ENCODE measurements around the gene TJAP1. TPM values are rescaled to one million over a fixed set of nuclear protein-coding genes. Genes with fewer than 3 reads are reported as not detected.
"Not testable (repeated sequence)": the region's sequence is repeated elsewhere in the genome, so short reads cannot be mapped to it uniquely, and the experiment has no call there.

Gene TJAP1
- polyA plus RNA-seq, 3 donors: 28.9 to 29.6 (median 29.0) TPM

DNA sequence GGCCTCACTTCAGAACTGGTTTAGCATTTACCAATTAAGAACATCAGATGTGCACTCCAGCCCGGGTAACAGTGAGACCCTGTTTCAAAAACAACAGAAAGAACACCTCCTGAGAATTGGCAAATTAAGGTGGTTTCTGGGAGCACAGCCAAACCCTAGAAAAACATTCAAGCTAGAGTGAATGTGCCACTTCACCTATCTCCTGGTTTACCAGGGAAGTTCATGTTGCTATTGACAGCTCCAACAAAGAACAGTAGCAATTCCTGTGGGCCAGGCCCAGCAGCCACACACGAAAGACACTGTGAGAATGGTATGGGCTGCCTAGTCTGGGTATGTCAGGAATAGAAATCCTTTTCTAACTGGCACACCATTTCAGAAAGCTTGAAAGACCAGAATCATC lies 44.5 kb downstream of the TJAP1 start:
- no peak for DNase-seq (ENCODE audit: low read depth in 3 of 3, low spot score in 2 of 3)

DNA sequence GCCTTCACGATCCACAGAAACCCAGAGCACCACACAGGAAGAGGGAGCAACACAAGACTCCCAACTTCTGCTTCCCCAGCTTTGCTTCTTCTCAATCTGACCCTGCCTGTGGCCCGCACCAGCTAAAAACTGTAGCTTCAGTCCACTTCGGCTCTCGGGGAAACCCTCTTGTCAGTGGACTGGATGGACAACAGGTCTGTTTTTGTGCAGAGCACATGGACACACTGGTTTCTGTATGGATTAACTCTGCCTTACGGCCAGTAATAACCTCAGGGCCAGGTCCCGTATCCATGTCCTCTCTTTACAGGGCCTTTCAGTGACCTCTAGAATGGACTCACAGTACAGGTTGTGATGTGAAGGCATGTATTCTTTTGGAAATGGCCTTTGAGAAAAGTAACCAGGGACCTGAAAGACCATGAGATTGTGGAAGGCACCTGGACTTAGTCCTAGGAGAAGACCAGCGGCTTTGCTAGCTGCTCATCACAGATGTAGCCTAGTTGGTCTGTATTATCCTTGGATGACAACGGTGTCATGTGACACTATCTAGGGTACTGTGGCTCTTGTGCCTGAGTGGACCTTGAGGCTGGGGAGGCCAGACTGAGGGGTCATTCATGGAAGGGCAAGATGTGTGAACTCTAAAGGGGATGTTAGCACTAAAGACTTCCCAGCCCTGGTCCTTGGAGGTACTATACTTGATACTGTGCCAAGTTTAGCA lies 45.3 kb downstream of the TJAP1 start:
- DNase-seq (ENCODE audit: low read depth in 3 of 3, low spot score in 2 of 3): no peak

DNA sequence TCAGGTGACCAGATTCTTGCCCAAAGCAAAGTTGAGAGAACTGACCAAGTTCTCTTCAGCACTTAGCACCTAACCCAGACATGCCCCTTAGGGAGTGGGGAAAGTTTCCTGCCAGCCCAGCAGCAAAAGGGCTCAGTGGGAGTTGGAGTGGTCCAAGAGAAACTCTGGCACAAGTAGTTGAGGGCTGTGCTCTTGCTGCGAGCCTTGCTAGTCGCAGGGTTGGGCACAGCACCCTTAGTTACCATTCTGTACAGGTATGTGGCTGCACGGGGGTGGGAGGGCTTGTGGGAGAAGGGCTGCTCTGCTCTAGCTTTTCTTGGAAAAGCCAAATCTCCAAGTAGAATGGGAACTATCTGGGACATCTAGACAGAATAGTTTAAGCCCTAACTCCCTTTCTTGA lies 45.9 kb downstream of the TJAP1 start:
- DNase-seq (ENCODE audit: low read depth in 3 of 3, low spot score in 2 of 3): no peak

DNA sequence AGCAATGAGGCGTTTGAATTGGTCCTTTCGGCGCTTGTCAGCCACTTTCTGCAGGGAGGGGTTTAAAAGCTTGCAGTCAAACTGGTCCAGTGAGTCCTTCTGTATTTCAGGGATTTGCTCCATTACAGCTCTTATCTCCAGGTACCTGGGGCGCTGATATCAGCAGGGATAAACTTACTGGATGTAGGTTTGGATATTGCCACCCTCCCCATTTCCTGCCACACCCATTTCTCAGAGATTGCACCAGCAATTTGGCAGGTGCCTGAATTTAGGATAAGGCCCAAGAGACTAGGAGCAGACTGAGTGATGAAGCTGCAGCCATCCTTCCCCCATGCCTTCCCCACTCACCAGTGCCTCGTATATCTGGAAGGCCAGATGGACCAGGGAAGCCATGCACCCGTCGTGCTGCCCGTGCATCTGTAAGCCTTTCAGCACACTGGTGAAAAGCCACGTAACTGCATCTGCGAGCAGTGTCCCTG lies 47.2 kb downstream of the TJAP1 start:
- DNase-seq (ENCODE audit: low read depth in 3 of 3, low spot score in 2 of 3): no peak

DNA sequence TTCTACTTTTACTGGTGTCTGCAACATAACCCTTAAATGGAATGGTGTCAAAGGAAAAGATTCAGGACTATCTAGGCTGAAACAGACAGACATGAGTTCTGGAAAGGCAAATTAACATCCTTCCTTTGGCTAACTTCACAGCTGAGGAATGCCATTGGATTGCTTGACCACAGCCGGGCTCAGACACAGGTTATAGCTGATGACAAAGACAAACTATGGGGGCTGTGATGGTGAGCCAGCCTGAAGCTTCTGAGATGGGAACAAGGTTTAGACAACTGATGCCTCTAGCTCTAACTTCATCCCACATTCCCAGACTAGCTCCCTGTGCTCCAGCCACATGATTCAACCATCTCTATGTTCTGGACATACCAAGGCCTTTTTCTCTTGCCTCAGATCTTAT lies 54.8 kb downstream of the TJAP1 start:
- DNase-seq (ENCODE audit: low read depth in 3 of 3, low spot score in 2 of 3): no peak

DNA sequence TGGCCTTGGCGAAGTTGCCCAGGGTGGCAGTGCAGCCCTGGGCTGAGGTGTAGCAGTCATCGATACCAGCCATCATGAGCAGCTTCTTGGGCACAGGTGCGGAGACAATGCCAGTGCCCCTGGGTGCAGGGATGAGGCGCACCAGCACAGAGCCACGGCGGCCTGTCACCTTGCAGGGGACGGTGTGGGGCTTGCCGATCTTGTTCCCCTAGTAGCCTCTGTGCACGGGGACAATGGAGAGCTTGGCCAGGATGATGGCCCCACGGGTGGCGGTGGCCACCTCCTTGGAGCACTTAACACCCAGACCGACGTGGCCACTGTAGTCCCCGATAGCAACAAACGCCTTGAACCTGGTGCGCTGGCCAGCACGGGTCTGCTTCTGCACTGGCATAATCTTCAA lies 61.6 kb downstream of the TJAP1 start:
- DNase-seq (ENCODE audit: low read depth in 3 of 3, low spot score in 2 of 3): not testable (repeated sequence)

DNA sequence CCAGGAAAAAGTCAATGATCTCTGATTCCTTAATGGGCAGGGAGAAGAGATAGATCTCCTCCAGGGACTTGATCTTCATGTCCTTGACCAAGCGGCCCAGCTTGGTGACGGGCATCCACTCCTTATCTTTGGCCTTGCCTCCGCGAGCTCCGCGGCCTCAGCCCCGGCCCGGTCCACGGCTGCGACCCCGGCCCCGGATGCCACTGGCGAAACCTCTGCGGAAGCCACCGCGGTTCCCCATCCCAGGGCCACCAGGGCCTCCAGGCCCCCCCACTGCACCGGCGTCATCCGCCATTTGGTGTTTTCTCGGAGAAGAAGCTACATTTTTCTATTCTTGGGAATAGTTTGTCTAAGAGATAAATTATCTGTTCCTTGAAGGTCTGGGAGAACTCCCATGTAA lies 62.0 kb downstream of the TJAP1 start:
- not testable (repeated sequence) for DNase-seq (ENCODE audit: low read depth in 3 of 3, low spot score in 2 of 3)

DNA sequence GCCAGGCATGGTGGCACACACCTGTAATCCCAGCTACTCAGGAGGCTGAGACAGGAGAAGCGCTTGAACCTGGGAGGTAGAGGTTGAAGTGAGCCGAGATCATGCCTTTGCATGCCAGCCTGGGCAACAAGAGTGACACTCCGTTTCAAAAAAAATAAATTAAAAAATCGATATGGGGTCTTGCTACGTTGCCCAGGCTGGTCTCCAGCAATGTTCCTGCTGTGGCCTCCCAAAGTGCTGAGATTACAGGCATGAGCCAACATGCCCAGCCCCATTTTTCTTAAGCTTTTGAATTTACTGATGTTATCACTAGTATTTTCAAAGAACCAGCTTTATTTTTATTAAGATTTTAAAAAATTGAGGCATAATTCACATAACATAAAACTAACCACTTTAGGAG lies 63.1 kb downstream of the TJAP1 start:
- DNase-seq (ENCODE audit: low read depth in 3 of 3, low spot score in 2 of 3): no peak

DNA sequence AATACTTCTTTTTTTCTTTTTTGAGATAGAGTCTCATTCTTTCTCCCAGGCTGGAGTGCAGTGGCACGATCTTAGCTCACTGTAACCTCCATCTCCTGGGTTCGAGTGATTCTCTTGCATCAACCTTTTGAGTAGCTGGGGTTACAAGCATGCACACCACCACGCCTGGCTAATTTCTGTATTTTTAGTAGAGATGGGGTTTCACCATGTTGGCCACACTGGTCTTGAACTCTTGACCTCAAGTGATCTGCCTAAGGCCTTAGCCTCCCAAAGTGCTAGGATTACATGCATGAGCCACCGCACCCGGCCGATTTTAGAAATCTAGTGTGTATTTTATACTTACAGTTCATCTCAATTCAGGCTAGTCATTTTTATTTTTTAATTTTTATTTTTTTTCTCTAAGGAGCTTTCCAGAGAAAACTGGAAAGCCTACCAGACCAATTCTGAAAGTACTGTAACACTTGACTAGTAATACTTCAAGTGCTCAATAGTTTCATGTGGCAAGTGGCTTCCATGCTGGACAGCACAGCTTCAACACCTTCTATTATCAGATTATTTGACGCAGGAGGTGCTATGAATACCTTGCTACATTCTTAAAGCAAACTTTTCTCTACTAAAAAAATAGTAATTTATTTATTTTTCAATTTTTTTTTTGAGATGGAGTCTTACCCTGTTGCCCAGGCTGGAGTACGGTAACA lies 64.6 kb downstream of the TJAP1 start:
- DNase-seq (ENCODE audit: low read depth in 3 of 3, low spot score in 2 of 3): no peak

DNA sequence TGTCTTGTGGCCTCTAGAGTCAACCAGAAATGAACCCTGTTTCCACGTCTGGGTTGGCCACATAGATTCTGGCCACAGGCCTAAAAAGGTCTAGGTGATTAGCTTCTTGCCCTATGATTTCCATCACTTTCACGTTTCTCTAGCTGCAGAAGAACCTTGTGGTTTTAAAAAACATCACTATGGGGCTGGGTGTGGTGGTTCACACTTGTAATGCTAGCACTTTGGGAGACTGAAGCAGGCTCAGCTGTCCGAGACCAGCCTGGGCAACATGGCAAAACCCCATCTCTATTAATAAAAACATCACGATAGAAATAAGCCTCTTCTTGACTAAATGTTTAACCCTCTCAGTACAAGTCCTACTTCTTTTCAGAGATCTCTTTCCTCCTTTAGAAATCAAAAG lies 67.1 kb downstream of the TJAP1 start:
- DNase-seq (ENCODE audit: low read depth in 3 of 3, low spot score in 2 of 3): no peak

DNA sequence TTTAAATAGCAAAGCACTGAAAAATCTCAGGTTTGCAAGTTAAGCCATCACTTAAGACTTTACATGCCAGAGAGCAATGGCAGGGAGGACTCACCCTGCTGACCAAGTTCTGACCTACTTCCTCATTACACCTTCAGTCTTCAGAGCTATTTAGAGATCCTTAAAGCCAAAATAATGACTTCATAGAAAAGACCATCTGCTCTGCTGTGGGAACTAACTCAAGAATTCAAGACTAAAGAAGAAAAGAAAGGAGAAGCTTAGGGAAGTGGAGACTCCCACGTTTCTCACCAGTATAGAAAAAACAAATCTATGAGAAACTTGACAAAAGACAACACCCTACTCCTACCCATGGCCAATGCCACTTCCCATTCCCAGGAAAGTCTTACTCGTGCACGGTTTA lies 69.9 kb downstream of the TJAP1 start:
- no peak for DNase-seq (ENCODE audit: low read depth in 3 of 3, low spot score in 2 of 3)

Other genes starting within 250 kb of the TJAP1 start
- 10 to 100 TPM; 47.0 to 64.4 (median 49.4) TPM for gene DNPH1, start 248.1 kb upstream of the TJAP1 start, polyA plus RNA-seq (ENCODE audit: insufficient read length in 3 of 3)
- gene TTBK1, start 234.1 kb upstream of the TJAP1 start, polyA plus RNA-seq (ENCODE audit: insufficient read length in 3 of 3): under 1 TPM; 0.27 to 0.29 (median 0.28) TPM
- 1 to 10 TPM in 1 of 3 donors, under 1 TPM in 2; 0.25 to 2.0 (median 0.75) TPM for gene SLC22A7, start 179.3 kb upstream of the TJAP1 start, polyA plus RNA-seq (ENCODE audit: insufficient read length in 3 of 3)
- gene CRIP3, start 168.7 kb upstream of the TJAP1 start, polyA plus RNA-seq (ENCODE audit: insufficient read length in 3 of 3): 1 to 10 TPM; 2.6 to 3.2 (median 2.8) TPM
- gene ZNF318, start 107.9 kb upstream of the TJAP1 start, polyA plus RNA-seq (ENCODE audit: insufficient read length in 3 of 3): 10 to 100 TPM; 24.8 to 30.9 (median 27.0) TPM
- gene ABCC10, start 50.0 kb upstream of the TJAP1 start, polyA plus RNA-seq (ENCODE audit: insufficient read length in 3 of 3): 10 to 100 TPM; 14.9 to 17.5 (median 17.1) TPM
- gene DLK2, start 22.0 kb upstream of the TJAP1 start, polyA plus RNA-seq (ENCODE audit: insufficient read length in 3 of 3): under 1 TPM; 0.53 to 0.90 (median 0.75) TPM
- gene LRRC73, start 32.8 kb downstream of the TJAP1 start, polyA plus RNA-seq (ENCODE audit: insufficient read length in 3 of 3): 1 to 10 TPM in 2 of 3 donors, under 1 TPM in 1; 0.86 to 1.1 (median 1.0) TPM
- 100 to 1,000 TPM; 142 to 152 (median 148) TPM for gene YIPF3, start 39.4 kb downstream of the TJAP1 start, polyA plus RNA-seq (ENCODE audit: insufficient read length in 3 of 3)
- gene POLR1C, start 39.5 kb downstream of the TJAP1 start, polyA plus RNA-seq (ENCODE audit: insufficient read length in 3 of 3): 10 to 100 TPM; 42.8 to 49.4 (median 49.1) TPM
- 10 to 100 TPM; 45.3 to 50.7 (median 45.9) TPM for gene XPO5, start 98.5 kb downstream of the TJAP1 start, polyA plus RNA-seq (ENCODE audit: insufficient read length in 3 of 3)
- 10 to 100 TPM; 20.2 to 24.6 (median 21.5) TPM for gene POLH, start 98.6 kb downstream of the TJAP1 start, polyA plus RNA-seq (ENCODE audit: insufficient read length in 3 of 3)
- gene GTPBP2, start 151.7 kb downstream of the TJAP1 start, polyA plus RNA-seq (ENCODE audit: insufficient read length in 3 of 3): 10 to 100 TPM; 49.8 to 51.1 (median 50.1) TPM
- gene MAD2L1BP, start 158.3 kb downstream of the TJAP1 start, polyA plus RNA-seq (ENCODE audit: insufficient read length in 3 of 3): 10 to 100 TPM; 29.4 to 30.5 (median 30.5) TPM
- 1 to 10 TPM; 1.2 to 1.5 (median 1.3) TPM for gene RSPH9, start 167.5 kb downstream of the TJAP1 start, polyA plus RNA-seq (ENCODE audit: insufficient read length in 3 of 3)
- gene MRPS18A, start 210.2 kb downstream of the TJAP1 start, polyA plus RNA-seq (ENCODE audit: insufficient read length in 3 of 3): 10 to 100 TPM; 45.4 to 48.6 (median 48.5) TPM

Data from right renal cortex interstitium (tissue), 3 donors.